ENCODE results near the gene BCL6. TPM values are rescaled to one million over a fixed set of nuclear protein-coding genes. Genes with fewer than 3 reads are reported as not detected.

BCL6 gene
- total and polyA plus RNA-seq, 10 of the 15 experiments (the other 5 are each of a cell fraction or from before 2014, with no cell fraction given): 0.04 to 0.85 (median 0.15) TPM

DNA sequence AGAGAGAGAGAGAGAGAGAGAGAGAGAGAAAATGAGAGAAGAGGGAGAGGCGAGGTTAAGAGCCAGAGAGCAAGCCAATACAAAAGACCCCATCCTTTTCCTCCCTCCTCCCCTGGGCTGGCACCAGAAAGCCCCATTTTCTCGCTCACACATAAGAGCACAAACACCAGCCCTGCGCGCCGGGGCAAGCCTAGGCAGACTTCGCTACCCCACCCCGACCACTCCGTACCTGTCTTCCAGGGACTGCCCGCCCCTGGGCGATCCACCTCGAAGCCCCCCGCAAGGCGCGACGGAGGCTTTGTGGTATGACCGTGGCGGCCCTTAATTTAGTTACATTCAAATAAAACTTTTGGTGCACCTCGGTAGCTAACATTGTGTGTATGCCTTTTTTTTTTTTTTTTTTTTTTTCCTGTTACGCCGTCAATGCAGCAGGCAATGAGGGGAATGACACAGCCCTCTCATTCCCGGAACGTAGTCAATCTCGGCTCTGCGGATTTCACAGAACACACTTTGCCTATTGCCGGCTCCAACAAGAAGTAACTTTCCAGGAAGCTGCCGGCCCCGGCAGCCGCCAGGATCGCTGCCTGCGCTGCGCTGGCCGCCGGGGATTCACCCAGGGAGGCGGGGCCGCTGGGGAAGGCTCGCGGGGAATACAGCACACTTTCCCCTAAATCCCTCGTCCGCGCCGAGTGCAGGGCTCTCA, 7.7 kb downstream of the BCL6 start (continued):
- TF ChIP-seq, protein P1, sequence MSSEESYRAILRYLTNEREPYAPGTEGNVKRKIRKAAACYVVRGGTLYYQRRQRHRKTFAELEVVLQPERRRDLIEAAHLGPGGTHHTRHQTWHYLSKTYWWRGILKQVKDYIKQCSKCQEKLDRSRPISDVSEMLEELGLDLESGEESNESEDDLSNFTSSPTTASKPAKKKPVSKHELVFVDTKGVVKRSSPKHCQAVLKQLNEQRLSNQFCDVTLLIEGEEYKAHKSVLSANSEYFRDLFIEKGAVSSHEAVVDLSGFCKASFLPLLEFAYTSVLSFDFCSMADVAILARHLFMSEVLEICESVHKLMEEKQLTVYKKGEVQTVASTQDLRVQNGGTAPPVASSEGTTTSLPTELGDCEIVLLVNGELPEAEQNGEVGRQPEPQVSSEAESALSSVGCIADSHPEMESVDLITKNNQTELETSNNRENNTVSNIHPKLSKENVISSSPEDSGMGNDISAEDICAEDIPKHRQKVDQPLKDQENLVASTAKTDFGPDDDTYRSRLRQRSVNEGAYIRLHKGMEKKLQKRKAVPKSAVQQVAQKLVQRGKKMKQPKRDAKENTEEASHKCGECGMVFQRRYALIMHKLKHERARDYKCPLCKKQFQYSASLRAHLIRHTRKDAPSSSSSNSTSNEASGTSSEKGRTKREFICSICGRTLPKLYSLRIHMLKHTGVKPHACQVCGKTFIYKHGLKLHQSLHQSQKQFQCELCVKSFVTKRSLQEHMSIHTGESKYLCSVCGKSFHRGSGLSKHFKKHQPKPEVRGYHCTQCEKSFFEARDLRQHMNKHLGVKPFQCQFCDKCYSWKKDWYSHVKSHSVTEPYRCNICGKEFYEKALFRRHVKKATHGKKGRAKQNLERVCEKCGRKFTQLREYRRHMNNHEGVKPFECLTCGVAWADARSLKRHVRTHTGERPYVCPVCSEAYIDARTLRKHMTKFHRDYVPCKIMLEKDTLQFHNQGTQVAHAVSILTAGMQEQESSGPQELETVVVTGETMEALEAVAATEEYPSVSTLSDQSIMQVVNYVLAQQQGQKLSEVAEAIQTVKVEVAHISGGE (CRISPR knock-in tag; IDR thresholded peaks at IDR 0.05): no peak
- TF ChIP-seq MEF2B (IDR thresholded peaks at IDR 0.05; ENCODE audit: partially characterized antibody, poor library complexity, severe bottlenecking) (no peak), MYB (IDR thresholded peaks at IDR 0.05; ENCODE audit: borderline replicate concordance, low read depth, low read length) (no peak), POLR2AphosphoS2 (IDR thresholded peaks at IDR 0.05; ENCODE audit: low read depth, low read length) (no peak), MEF2A (IDR thresholded peaks at IDR 0.05; ENCODE audit: insufficient read depth, low read depth, low read length) (no peak), JUNB (IDR thresholded peaks at IDR 0.05) (no peak)
- TF ChIP-seq, protein P2, sequence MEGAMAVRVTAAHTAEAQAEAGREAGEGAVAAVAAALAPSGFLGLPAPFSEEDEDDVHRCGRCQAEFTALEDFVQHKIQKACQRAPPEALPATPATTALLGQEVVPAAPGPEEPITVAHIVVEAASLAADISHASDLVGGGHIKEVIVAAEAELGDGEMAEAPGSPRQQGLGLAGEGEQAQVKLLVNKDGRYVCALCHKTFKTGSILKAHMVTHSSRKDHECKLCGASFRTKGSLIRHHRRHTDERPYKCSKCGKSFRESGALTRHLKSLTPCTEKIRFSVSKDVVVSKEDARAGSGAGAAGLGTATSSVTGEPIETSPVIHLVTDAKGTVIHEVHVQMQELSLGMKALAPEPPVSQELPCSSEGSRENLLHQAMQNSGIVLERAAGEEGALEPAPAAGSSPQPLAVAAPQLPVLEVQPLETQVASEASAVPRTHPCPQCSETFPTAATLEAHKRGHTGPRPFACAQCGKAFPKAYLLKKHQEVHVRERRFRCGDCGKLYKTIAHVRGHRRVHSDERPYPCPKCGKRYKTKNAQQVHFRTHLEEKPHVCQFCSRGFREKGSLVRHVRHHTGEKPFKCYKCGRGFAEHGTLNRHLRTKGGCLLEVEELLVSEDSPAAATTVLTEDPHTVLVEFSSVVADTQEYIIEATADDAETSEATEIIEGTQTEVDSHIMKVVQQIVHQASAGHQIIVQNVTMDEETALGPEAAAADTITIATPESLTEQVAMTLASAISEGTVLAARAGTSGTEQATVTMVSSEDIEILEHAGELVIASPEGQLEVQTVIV (IDR thresholded peaks at IDR 0.05; ENCODE audit: borderline replicate concordance, partially characterized antibody): no peak
